NK-92 (cell line): ENCODE measurements around the gene HRH3.

Experiments used
- DNase-seq: peaks from one replicate; lab custom pipeline; 2025; ENCODE audit not compliant: unreplicated experiment; lab: John Stamatoyannopoulos, UW

The HRH3 gene

GRCh38 chr20:62230696-62231095 lies 10.6 kb upstream of the HRH3 start:
- no peak for DNase-seq

- DNase-seq = no peak
These were observed 10.2 kb upstream of the HRH3 start for GRCh38 chr20:62230276-62230675.

GRCh38 chr20:62229667-62230066 lies 9.6 kb upstream of the HRH3 start:
- DNase-seq = no peak

GRCh38 chr20:62228982-62229545 lies 9.0 kb upstream of the HRH3 start:
- DNase-seq = no peak

- no peak for DNase-seq
These were observed 8.2 kb upstream of the HRH3 start for GRCh38 chr20:62227977-62228958.

GRCh38 chr20:62227591-62227976 lies 7.5 kb upstream of the HRH3 start:
- no peak for DNase-seq

GRCh38 chr20:62226707-62227590 lies 6.9 kb upstream of the HRH3 start:
- no peak for DNase-seq

GRCh38 chr20:62225820-62226635 lies 6.0 kb upstream of the HRH3 start:
- no peak for DNase-seq

- DNase-seq = no peak
These were observed 4.9 kb upstream of the HRH3 start for GRCh38 chr20:62225026-62225425.

GRCh38 chr20:62224113-62224855 lies 4.2 kb upstream of the HRH3 start:
- DNase-seq = no peak

GRCh38 chr20:62223571-62223970 lies 3.5 kb upstream of the HRH3 start:
- no peak for DNase-seq

- DNase-seq = no peak
These were observed 2.9 kb upstream of the HRH3 start for GRCh38 chr20:62222972-62223371.

- no peak for DNase-seq
These were observed 2.3 kb upstream of the HRH3 start for GRCh38 chr20:62222266-62222850.

- no peak for DNase-seq
These were observed 839 bp upstream of the HRH3 start for GRCh38 chr20:62220666-62221568.

GRCh38 chr20:62219101-62219991 lies 732 bp downstream of the HRH3 start:
- DNase-seq = no peak

GRCh38 chr20:62217913-62218773 lies 1.9 kb downstream of the HRH3 start:
- no peak for DNase-seq
